Endothelial cell of umbilical vein (primary cell): ENCODE data around the gene VPS26C. TPM values are rescaled to one million over a fixed set of nuclear protein-coding genes. Genes with fewer than 3 reads are reported as not detected.

ENCODE experiments used
- BruUV-seq: library from RNA; stranded (reverse); fragments of 400-500 nt; replicated peaks from 2 replicates; lab custom pipeline; 2021; lab: Mats Ljungman, UMichigan
- CTCF ChIA-PET: fragments of 300-600, 350-600 bp; sonication (Branson Sonifier 250); formaldehyde crosslinking; loops from one replicate; lab custom pipeline; 2021; ENCODE audit warnings: antibody characterized with exemption, inconsistent platforms; lab: Charles Lee
- POLR2A ChIA-PET: fragments of 300-600, 350-600 bp; sonication (Branson Sonifier 250); formaldehyde crosslinking; loops from one replicate; lab custom pipeline; 2021; ENCODE audit warnings: antibody characterized with exemption, inconsistent platforms; lab: Charles Lee
- DNase-seq: peaks from one replicate; pipeline ENCODE4 v3.0.0-alpha.2; 2011; ENCODE audit warnings: low read depth, low spot score
- FAIRE-seq: peaks from 2 replicates; lab custom pipeline; 2011; peaks lifted over from hg19 to GRCh38; lab: Jason Lieb, UNC
- H2AFZ ChIP-seq: 2 replicates; pipeline ENCODE4 v1.6.0; 2012; ENCODE audit warnings: low read depth, low read length, control low read depth, inconsistent platforms
- H3K27ac ChIP-seq: 2 replicates; pipeline ENCODE4 v1.5.1; 2011; ENCODE audit warnings: low read depth, mild to moderate bottlenecking, control low read depth, low read length, moderate library complexity; ENCODE audit not compliant: insufficient read depth
- H3K27me3 ChIP-seq, 2 experiments: 2 replicates each; pipeline versions ENCODE4 v1.6.0 to v1.6.1; 2011; ENCODE audit warnings: low read length in 2 of 2, mixed read lengths in 1 of 2; ENCODE audit not compliant: control insufficient read depth in 2 of 2, insufficient read depth in 2 of 2
- H3K36me3 ChIP-seq, 2 experiments: 2 replicates in 1 of 2; 3 replicates in 1 of 2; pipeline ENCODE4 v1.5.1; 2011; ENCODE audit warnings: low read length in 2 of 2, mild to moderate bottlenecking in 1 of 2, moderate library complexity in 1 of 2; ENCODE audit not compliant: control insufficient read depth in 2 of 2, insufficient read depth in 2 of 2; ENCODE audit errors: extremely low read depth in 1 of 2
- H3K4me1 ChIP-seq: 3 replicates; pipeline ENCODE4 v1.5.1; 2011; ENCODE audit warnings: mild to moderate bottlenecking, low read length; ENCODE audit not compliant: control insufficient read depth, insufficient read depth; ENCODE audit errors: extremely low read depth
- H3K4me2 ChIP-seq: 2 replicates; pipeline ENCODE4 v1.6.1; 2011; ENCODE audit warnings: low read length, control low read depth, mixed read lengths; ENCODE audit not compliant: insufficient read depth
- H3K4me3 ChIP-seq, 3 experiments: fragments of 200-600 bp in 1 of 3; sonication (generic), shearing (Covaris generic) in 1 of 3; replicated peaks in 1 of 3; 2 replicates each; pipeline ENCODE4 v1.5.1; 2011 to 2016; ENCODE audit warnings: control low read depth in 3 of 3, low read length in 3 of 3, mild to moderate bottlenecking in 2 of 3, inconsistent platforms in 1 of 3, low read depth in 1 of 3, moderate library complexity in 1 of 3; ENCODE audit not compliant: insufficient read depth in 1 of 3
- H3K79me2 ChIP-seq: 2 replicates; pipeline ENCODE4 v1.6.0; 2012; ENCODE audit warnings: low read length, inconsistent platforms; ENCODE audit not compliant: control insufficient read depth, insufficient read depth
- H3K9ac ChIP-seq: replicated peaks from 2 replicates; pipeline ENCODE3; 2011; ENCODE audit warnings: low read length, control low read depth; ENCODE audit not compliant: insufficient read depth; ENCODE audit errors: extremely low read depth
- H3K9me1 ChIP-seq: replicated peaks from 3 replicates; pipeline ENCODE4 v1.6.0; 2011; ENCODE audit warnings: mild to moderate bottlenecking, low read length; ENCODE audit not compliant: control insufficient read depth, insufficient read depth; ENCODE audit errors: extremely low read depth
- H3K9me3 ChIP-seq: replicated peaks from 2 replicates; pipeline ENCODE4 v1.5.1; 2012; ENCODE audit warnings: low read length, inconsistent platforms; ENCODE audit not compliant: control insufficient read depth, insufficient read depth
- H4K20me1 ChIP-seq: replicated peaks from 2 replicates; pipeline ENCODE3; 2011; ENCODE audit warnings: mild to moderate bottlenecking, low read length; ENCODE audit not compliant: control insufficient read depth, insufficient read depth; ENCODE audit errors: extremely low read depth
- EZH2 ChIP-seq: IDR thresholded peaks from 2 replicates; pipeline ENCODE4 v1.6.1; 2012; ENCODE audit warnings: borderline replicate concordance, low read depth, mild to moderate bottlenecking, moderate library complexity, low read length, inconsistent platforms; ENCODE audit not compliant: severe bottlenecking
- FOS ChIP-seq: IDR thresholded peaks from 2 replicates; pipeline ENCODE4 v1.6.1; 2011; ENCODE audit warnings: mild to moderate bottlenecking, low read length, moderate library complexity, borderline replicate concordance; ENCODE audit not compliant: insufficient read depth
- GATA2 ChIP-seq: IDR thresholded peaks from 2 replicates; pipeline ENCODE4 v1.7.0; 2011; ENCODE audit warnings: low read depth, mild to moderate bottlenecking, moderate library complexity, mixed read lengths, low read length; ENCODE audit not compliant: insufficient read length, insufficient read depth
- JUN ChIP-seq: IDR thresholded peaks from 2 replicates; pipeline ENCODE4 v1.6.1; 2011; ENCODE audit warnings: borderline replicate concordance, low read depth; ENCODE audit not compliant: insufficient read length, insufficient read depth
- MYC ChIP-seq: IDR thresholded peaks from one replicate; pipeline ENCODE4 v1.6.1; 2011; ENCODE audit warnings: mild to moderate bottlenecking, low read depth, low read length
- POLR2A ChIP-seq: IDR thresholded peaks from 2 replicates; pipeline ENCODE4 v1.6.1; 2012; ENCODE audit warnings: low read depth, mild to moderate bottlenecking, control low read depth, low read length
- POLR2AphosphoS5 ChIP-seq: IDR thresholded peaks from 2 replicates; pipeline ENCODE4 v1.6.1; 2012; ENCODE audit warnings: low read depth, mild to moderate bottlenecking, control low read depth, low read length, moderate library complexity; ENCODE audit not compliant: insufficient read depth
- dilution Hi-C: fragments of 300-500 bp; cut with MboI; formaldehyde crosslinking; loops from one replicate; pipeline ENCODE4 v1.15.0; 2019; ENCODE audit warnings: low sequenced_read_pairs; ENCODE audit not compliant: extremely low pct_ligation_motif_present
- intact Hi-C: fragments of 100-400 bp; cut with micrococcal nuclease; formaldehyde crosslinking; loops from one replicate; pipeline ENCODE4 v1.10.0; 2022
- polyA plus RNA-seq, 4 experiments: library from polyadenylated mRNA; depleted of rRNA in 3 of 4; stranded (reverse) in 3 of 4; unstranded in 1 of 4; fragments of >200 nt; gene quantifications; 2 replicates each; pipeline versions ENCODE4 v1.2.1 to v1.2.3, GENCODE V29; 2011 to 2012; ENCODE audit warnings: missing spikeins in 1 of 4
- total RNA-seq: library from RNA; stranded (reverse); gene quantifications from 2 replicates; pipeline ENCODE4 v1.2.3, GENCODE V29; 2021
- TF ChIP-seq, protein P1 (sequence below), 2 donors: IDR thresholded peaks; 1 replicate in 1 of 2; 2 replicates in 1 of 2; pipeline ENCODE4 v1.5.1; 2011; ENCODE audit warnings: low read length in 2 of 2, mild to moderate bottlenecking in 2 of 2, moderate library complexity in 2 of 2, control low read depth in 1 of 2, inconsistent platforms in 1 of 2, low read depth in 1 of 2; ENCODE audit not compliant: insufficient read depth in 1 of 2; ENCODE audit errors: extremely low read depth in 1 of 2
- TF ChIP-seq, protein P2 (sequence below): IDR thresholded peaks from 2 replicates; pipeline ENCODE4 v1.6.1; 2011; ENCODE audit not compliant: insufficient read depth, insufficient read length

VPS26C gene
- total and polyA plus RNA-seq, 2 donors (not counting 3 experiments of a cell fraction or from before 2014, with no cell fraction given) = 35.2 to 53.7 TPM

DNA sequence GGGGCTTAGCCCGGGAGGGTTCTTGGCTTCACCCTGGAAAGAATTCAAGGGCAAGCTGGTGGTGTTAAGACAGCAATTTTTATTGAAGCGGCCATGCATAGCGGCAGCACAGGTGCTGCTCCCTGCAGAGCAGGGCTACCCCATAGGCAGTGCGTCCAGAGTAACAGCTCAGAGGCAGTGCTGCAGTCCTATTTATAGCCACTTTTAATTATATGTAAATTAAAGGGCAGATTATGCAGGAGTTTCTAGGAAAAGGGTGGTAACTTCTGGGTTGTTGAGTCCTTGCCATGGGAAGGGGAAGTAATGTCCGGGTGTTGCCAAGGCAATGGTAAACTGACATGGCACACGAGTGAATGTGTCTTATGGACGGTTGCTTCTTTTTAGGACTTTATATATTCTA, 57.0 kb downstream of the VPS26C start:
- no peaks in the 10 kb centered on the region for H3K9me1 ChIP-seq
- no peaks in the 10 kb centered on the region for H3K36me3 ChIP-seq
- no peak overlapping the region for H3K27ac ChIP-seq
- ChIA-PET POLR2A (no interaction called here), CTCF (no interaction called here)
- no peaks in the 10 kb centered on the region for H3K9me3 ChIP-seq
- no peak overlapping the region for H3K9ac ChIP-seq
- H3K4me3 ChIP-seq = no peak overlapping the region
- intact Hi-C loops (no loop called here), dilution Hi-C loops (no loop called here)
- H2AFZ ChIP-seq = no peak overlapping the region
- FAIRE-seq (no peak), DNase-seq (no peak)
- BruUV-seq = no TSS peak
- no peaks in the 10 kb centered on the region for H3K79me2 ChIP-seq
- no peaks in the 10 kb centered on the region for H3K27me3 ChIP-seq
- no peaks in the 10 kb centered on the region for H4K20me1 ChIP-seq
- H3K4me1 ChIP-seq = no peaks in the 10 kb centered on the region
- no peak for TF ChIP-seq EZH2
- no peak for TF ChIP-seq POLR2AphosphoS5
- TF ChIP-seq, protein P1, sequence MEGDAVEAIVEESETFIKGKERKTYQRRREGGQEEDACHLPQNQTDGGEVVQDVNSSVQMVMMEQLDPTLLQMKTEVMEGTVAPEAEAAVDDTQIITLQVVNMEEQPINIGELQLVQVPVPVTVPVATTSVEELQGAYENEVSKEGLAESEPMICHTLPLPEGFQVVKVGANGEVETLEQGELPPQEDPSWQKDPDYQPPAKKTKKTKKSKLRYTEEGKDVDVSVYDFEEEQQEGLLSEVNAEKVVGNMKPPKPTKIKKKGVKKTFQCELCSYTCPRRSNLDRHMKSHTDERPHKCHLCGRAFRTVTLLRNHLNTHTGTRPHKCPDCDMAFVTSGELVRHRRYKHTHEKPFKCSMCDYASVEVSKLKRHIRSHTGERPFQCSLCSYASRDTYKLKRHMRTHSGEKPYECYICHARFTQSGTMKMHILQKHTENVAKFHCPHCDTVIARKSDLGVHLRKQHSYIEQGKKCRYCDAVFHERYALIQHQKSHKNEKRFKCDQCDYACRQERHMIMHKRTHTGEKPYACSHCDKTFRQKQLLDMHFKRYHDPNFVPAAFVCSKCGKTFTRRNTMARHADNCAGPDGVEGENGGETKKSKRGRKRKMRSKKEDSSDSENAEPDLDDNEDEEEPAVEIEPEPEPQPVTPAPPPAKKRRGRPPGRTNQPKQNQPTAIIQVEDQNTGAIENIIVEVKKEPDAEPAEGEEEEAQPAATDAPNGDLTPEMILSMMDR (IDR thresholded peaks at IDR 0.05; ENCODE audit: extremely low read depth in 1 of 2, insufficient read depth in 1 of 2, low read depth in 1 of 2, low read length in 2 of 2) = no peak
- TF ChIP-seq GATA2 = no peak
- TF ChIP-seq FOS = no peak
- H3K4me2 ChIP-seq = no peak overlapping the region

DNA sequence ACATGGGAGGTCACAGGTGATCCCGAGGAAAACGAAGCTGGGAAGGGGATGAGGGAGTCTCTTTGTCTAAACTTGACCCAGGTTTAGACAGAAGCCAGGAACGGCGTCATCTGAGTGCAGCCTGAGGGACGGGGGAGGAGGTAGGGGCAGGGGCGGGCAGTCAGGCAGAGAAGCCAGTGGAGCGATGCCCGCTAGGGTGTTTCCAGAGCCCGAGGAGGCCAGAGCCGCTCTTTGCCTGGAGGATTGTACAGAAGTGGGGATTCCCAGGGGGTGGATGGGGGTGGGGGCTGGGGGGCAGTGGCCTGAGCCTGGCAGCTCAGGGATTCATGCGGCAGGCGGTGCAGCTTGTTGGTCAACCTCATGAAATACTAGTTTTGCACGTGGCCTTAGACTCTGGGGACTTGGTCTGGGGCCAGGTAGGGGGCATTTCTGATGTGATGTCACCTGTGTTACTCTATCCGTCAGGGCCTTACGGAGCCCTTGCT, 58.4 kb downstream of the VPS26C start:
- no peaks in the 10 kb centered on the region for H3K36me3 ChIP-seq
- no peaks in the 10 kb centered on the region for H4K20me1 ChIP-seq
- no TSS peak for BruUV-seq
- TF ChIP-seq POLR2A (no peak), MYC (no peak), POLR2AphosphoS5 (no peak), FOS (no peak), EZH2 (no peak), GATA2 (no peak), JUN (no peak)
- TF ChIP-seq, protein P1 (IDR thresholded peaks at IDR 0.05; ENCODE audit: extremely low read depth in 1 of 2, insufficient read depth in 1 of 2, low read depth in 1 of 2, low read length in 2 of 2) = no peak
- TF ChIP-seq, protein P2, sequence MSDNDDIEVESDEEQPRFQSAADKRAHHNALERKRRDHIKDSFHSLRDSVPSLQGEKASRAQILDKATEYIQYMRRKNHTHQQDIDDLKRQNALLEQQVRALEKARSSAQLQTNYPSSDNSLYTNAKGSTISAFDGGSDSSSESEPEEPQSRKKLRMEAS = no peak
- no peaks in the 10 kb centered on the region for H3K9me3 ChIP-seq
- CTCF ChIA-PET = no interaction called here
- no peaks in the 10 kb centered on the region for H3K79me2 ChIP-seq
- dilution Hi-C loops = no loop called here
- H3K27ac ChIP-seq = no peak overlapping the region
- H3K9ac ChIP-seq = no peak overlapping the region
- intact Hi-C loops = no loop called here
- FAIRE-seq (no peak), DNase-seq (no peak)
- POLR2A ChIA-PET = no interaction called here
- no peak overlapping the region for H2AFZ ChIP-seq
- H3K27me3 ChIP-seq = no peaks in the 10 kb centered on the region
- H3K9me1 ChIP-seq = no peaks in the 10 kb centered on the region
- no peak overlapping the region for H3K4me2 ChIP-seq
- no peak overlapping the region for H3K4me3 ChIP-seq
- no peaks in the 10 kb centered on the region for H3K4me1 ChIP-seq
